OCI-LY1 (cell line): ENCODE data around the gene ZIM2.

Experiments
- H2AFZ ChIP-seq: fragments of 200-600 bp; sonication (generic), shearing (Covaris generic); 2 replicates; pipeline ENCODE4 v1.6.0; 2014; ENCODE audit warnings: antibody characterized with exemption, mild to moderate bottlenecking, low read length
- H3F3A ChIP-seq: fragments of 200-600 bp; sonication (generic), shearing (Covaris generic); 2 replicates; pipeline ENCODE4 v1.6.0; 2014; ENCODE audit warnings: mild to moderate bottlenecking, antibody characterized with exemption, low read length, moderate library complexity; ENCODE audit not compliant: insufficient read depth
- H3K27ac ChIP-seq: fragments of 200-600 bp; sonication (generic); 2 replicates; pipeline ENCODE4 v1.5.1; 2014; ENCODE audit warnings: low read length, mixed run types, mild to moderate bottlenecking, low read depth; ENCODE audit not compliant: poor library complexity, severe bottlenecking
- H3K27me3 ChIP-seq: fragments of 200-600 bp; sonication (generic); 2 replicates; pipeline ENCODE4 v1.6.0; 2014; ENCODE audit warnings: antibody characterized with exemption, mild to moderate bottlenecking, low read length, moderate library complexity; ENCODE audit not compliant: insufficient read depth
- H3K36me3 ChIP-seq: fragments of 200-600 bp; sonication (generic); 2 replicates; pipeline ENCODE4 v1.6.1; 2014; ENCODE audit warnings: mild to moderate bottlenecking, antibody characterized with exemption, low read length, moderate library complexity, mixed read lengths; ENCODE audit not compliant: insufficient read depth
- H3K4me1 ChIP-seq: fragments of 200-600 bp; sonication (generic); 2 replicates; pipeline ENCODE4 v1.5.1; 2014; ENCODE audit warnings: mild to moderate bottlenecking, low read length, moderate library complexity; ENCODE audit not compliant: insufficient read depth, severe bottlenecking
- H3K4me2 ChIP-seq: fragments of 200-600 bp; sonication (generic), shearing (Covaris generic); 2 replicates; pipeline ENCODE4 v1.6.1; 2014; ENCODE audit warnings: low read length
- H3K4me3 ChIP-seq: fragments of 200-600 bp; sonication (generic); 2 replicates; pipeline ENCODE4 v1.5.1; 2014; ENCODE audit warnings: low read length, low read depth, mild to moderate bottlenecking, mixed read lengths; ENCODE audit not compliant: poor library complexity, severe bottlenecking
- H3K79me2 ChIP-seq: fragments of 200-600 bp; shearing (Covaris generic); 2 replicates; pipeline ENCODE4 v1.6.1; 2016; ENCODE audit warnings: mixed run types, low read length, mixed read lengths; ENCODE audit not compliant: insufficient read depth
- H3K9ac ChIP-seq: fragments of 200-600 bp; sonication (generic), shearing (Covaris generic); 2 replicates; pipeline ENCODE4 v1.6.1; 2014; ENCODE audit warnings: mild to moderate bottlenecking, low read length, mixed read lengths
- H3K9me2 ChIP-seq: fragments of 200-600 bp; sonication (generic), shearing (Covaris generic); 2 replicates; pipeline ENCODE4 v1.6.1; 2014; ENCODE audit warnings: low read depth, mild to moderate bottlenecking, low read length, mixed read lengths
- H3K9me3 ChIP-seq: fragments of 200-600 bp; shearing (Covaris generic); 2 replicates; pipeline ENCODE4 v1.6.1; 2014; ENCODE audit warnings: low read length, mixed read lengths
- H4K20me1 ChIP-seq: fragments of 200-600 bp; sonication (generic), shearing (Covaris generic); 2 replicates; pipeline ENCODE4 v1.6.0; 2016; ENCODE audit warnings: mild to moderate bottlenecking, low read length; ENCODE audit not compliant: insufficient read depth
- EZH2 ChIP-seq: fragments of 200-600 bp; sonication (generic), shearing (Covaris generic); IDR thresholded peaks from 2 replicates; pipeline ENCODE4 v1.8.0; 2017; ENCODE audit warnings: borderline replicate concordance, mixed run types, mild to moderate bottlenecking, antibody characterized with exemption, low read length, moderate library complexity, mixed read lengths
- TF ChIP-seq, protein P1 (sequence below): fragments of 200-600 bp; sonication (generic), shearing (Covaris generic); IDR thresholded peaks from 2 replicates; pipeline ENCODE4 v1.5.1; 2017; ENCODE audit warnings: mild to moderate bottlenecking, antibody characterized with exemption, low read length, moderate library complexity, mixed read lengths

Gene ZIM2

DNA sequence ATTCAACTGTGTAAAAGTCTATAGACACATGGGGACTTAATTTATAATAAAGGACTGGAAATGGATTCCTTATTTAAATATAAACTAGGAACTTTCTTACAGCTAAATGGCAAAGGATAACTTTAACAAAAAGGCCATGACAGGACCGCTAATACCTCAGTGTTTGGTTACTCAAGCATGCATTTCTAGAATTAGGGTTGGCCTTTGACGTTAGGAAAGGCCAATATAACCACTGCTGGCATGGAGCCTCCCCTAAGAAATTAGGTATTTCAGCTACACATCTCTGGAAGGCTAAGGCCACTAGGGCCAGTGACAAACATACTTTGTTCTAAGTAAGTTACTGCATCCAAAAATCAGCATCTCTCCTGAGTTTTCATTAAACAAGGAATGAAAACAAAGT, 9.3 kb downstream of the ZIM2 start:
- H3K27me3 ChIP-seq = no peaks in the 10 kb centered on the region
- no peaks in the 10 kb centered on the region for H3K79me2 ChIP-seq
- H3K36me3 ChIP-seq = no peaks in the 10 kb centered on the region
- no peak for TF ChIP-seq EZH2
- TF ChIP-seq, protein P1, sequence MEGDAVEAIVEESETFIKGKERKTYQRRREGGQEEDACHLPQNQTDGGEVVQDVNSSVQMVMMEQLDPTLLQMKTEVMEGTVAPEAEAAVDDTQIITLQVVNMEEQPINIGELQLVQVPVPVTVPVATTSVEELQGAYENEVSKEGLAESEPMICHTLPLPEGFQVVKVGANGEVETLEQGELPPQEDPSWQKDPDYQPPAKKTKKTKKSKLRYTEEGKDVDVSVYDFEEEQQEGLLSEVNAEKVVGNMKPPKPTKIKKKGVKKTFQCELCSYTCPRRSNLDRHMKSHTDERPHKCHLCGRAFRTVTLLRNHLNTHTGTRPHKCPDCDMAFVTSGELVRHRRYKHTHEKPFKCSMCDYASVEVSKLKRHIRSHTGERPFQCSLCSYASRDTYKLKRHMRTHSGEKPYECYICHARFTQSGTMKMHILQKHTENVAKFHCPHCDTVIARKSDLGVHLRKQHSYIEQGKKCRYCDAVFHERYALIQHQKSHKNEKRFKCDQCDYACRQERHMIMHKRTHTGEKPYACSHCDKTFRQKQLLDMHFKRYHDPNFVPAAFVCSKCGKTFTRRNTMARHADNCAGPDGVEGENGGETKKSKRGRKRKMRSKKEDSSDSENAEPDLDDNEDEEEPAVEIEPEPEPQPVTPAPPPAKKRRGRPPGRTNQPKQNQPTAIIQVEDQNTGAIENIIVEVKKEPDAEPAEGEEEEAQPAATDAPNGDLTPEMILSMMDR = no peak
- H3K4me1 ChIP-seq = no peaks in the 10 kb centered on the region
- no peak overlapping the region for H3K4me3 ChIP-seq
- H2AFZ ChIP-seq = no peak overlapping the region
- no peaks in the 10 kb centered on the region for H3F3A ChIP-seq
- H3K9me3 ChIP-seq = no peaks in the 10 kb centered on the region
- H3K4me2 ChIP-seq = no peak overlapping the region
- no peaks in the 10 kb centered on the region for H4K20me1 ChIP-seq
- no peaks in the 10 kb centered on the region for H3K9me2 ChIP-seq
- H3K9ac ChIP-seq = no peak overlapping the region
- no peak overlapping the region for H3K27ac ChIP-seq

DNA sequence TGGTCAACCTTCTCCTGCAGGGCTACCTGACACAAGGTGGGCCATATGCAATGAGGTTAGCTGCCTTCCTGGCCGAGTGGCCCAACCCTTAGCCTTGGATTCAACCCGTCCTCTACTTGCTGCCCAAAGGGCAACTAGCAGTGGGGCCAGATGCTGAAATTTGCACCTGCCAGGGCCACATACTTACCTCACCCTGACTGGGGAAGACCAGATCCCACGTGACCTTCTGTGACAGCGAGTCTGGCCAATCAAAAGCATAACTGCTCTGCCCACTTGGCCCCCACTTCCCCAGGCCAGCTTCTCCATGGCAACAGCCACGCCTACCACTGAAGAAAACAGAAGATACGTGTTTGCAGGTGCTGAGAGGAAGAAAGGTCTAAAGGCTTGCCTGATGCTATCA, 10.9 kb downstream of the ZIM2 start:
- no peaks in the 10 kb centered on the region for H3K9me2 ChIP-seq
- H3K4me2 ChIP-seq = no peak overlapping the region
- H3K9me3 ChIP-seq = no peaks in the 10 kb centered on the region
- no peaks in the 10 kb centered on the region for H3F3A ChIP-seq
- H3K4me1 ChIP-seq = no peaks in the 10 kb centered on the region
- H3K27me3 ChIP-seq = no peaks in the 10 kb centered on the region
- no peaks in the 10 kb centered on the region for H4K20me1 ChIP-seq
- no peak for TF ChIP-seq EZH2
- TF ChIP-seq, protein P1 = no peak
- H3K9ac ChIP-seq = no peak overlapping the region
- H2AFZ ChIP-seq = no peak overlapping the region
- no peaks in the 10 kb centered on the region for H3K36me3 ChIP-seq
- no peak overlapping the region for H3K27ac ChIP-seq
- no peaks in the 10 kb centered on the region for H3K79me2 ChIP-seq
- no peak overlapping the region for H3K4me3 ChIP-seq

DNA sequence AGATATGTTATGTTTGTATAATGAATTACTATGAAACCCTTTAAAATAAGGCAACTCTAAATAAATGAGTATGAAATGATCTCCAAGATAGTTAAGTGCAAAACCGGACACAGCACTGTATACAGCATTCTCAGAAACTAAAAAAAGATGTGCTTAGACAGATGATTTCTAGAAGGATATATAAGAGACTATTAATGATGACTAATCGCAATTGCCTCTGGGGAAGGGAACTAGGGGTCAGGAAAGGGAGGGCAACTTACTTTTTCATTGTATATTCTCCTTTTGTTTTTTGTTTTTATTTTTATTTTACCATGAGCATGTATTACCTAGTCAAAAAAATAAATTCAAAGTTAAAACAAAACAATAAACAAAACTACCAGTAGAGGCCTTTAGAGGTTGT, 12.8 kb downstream of the ZIM2 start:
- no peak overlapping the region for H3K4me2 ChIP-seq
- H3K4me3 ChIP-seq = no peak overlapping the region
- no peak overlapping the region for H2AFZ ChIP-seq
- TF ChIP-seq, protein P1 = no peak
- TF ChIP-seq EZH2 = no peak
- no peaks in the 10 kb centered on the region for H3K4me1 ChIP-seq
- H3K9ac ChIP-seq = no peak overlapping the region
- no peak overlapping the region for H3K27ac ChIP-seq
- H4K20me1 ChIP-seq = no peaks in the 10 kb centered on the region
- no peaks in the 10 kb centered on the region for H3F3A ChIP-seq
- H3K36me3 ChIP-seq = no peaks in the 10 kb centered on the region
- no peaks in the 10 kb centered on the region for H3K9me3 ChIP-seq
- H3K79me2 ChIP-seq = no peaks in the 10 kb centered on the region
- no peaks in the 10 kb centered on the region for H3K9me2 ChIP-seq
- no peaks in the 10 kb centered on the region; the same call in 1 of the 2 replicates for H3K27me3 ChIP-seq
